GM10266 (cell line): ENCODE data around the gene CDK4.

Experiments used
- DNase-seq: peaks from one replicate; pipeline ENCODE4 v3.0.0; 2012; ENCODE audit errors: extremely low spot score
- TF ChIP-seq, protein P1 (sequence below): IDR thresholded peaks from 2 replicates; pipeline ENCODE4 v1.5.1; 2012; ENCODE audit warnings: mild to moderate bottlenecking, low read depth; ENCODE audit not compliant: control insufficient read depth, insufficient read depth; ENCODE audit errors: missing control alignments

Gene CDK4

DNA sequence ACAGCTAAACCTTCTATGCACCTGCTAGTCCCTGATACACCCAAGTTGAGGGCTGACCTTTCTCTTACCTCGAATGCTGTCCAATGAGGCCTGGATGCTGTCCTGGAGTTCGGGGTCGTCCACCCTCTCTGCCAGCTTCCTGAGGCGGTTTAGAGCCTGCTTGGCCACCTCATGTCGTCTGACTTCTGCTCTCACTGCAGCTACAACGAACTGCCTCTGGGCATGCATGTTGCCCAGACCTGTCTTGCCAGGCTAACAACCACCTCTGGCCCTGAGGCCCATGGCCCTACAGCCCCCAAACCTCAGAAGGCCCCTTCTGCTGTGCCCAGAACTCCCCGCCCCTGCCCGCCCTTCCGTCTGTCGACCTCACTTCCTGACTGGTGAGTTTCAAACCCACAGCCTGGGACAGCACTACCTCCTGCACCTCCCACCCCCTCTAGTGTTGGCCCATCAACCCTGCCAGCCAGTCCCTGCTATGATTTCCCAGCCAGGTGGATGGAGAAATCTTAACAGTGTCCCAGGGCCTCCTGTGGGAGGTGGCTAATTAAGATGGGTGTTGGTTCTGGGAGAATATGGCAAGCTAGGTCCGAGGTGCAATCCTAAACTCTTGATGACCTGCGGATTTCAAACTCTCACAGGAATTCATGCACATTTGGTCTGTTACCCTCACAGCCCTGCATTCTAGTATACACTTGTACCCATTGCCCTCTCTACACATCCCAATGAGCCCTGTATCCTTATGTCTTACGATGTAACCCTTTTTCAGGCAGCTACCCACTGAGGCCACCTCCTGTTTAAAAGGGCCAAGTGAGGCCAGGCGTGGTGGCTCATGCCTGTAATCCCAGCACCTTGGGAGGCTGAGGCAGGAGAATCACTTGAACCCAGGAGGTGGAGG is 10.0 kb downstream of the CDK4 start:
- peak; percentile 84 for DNase-seq
- TF ChIP-seq, protein P1, sequence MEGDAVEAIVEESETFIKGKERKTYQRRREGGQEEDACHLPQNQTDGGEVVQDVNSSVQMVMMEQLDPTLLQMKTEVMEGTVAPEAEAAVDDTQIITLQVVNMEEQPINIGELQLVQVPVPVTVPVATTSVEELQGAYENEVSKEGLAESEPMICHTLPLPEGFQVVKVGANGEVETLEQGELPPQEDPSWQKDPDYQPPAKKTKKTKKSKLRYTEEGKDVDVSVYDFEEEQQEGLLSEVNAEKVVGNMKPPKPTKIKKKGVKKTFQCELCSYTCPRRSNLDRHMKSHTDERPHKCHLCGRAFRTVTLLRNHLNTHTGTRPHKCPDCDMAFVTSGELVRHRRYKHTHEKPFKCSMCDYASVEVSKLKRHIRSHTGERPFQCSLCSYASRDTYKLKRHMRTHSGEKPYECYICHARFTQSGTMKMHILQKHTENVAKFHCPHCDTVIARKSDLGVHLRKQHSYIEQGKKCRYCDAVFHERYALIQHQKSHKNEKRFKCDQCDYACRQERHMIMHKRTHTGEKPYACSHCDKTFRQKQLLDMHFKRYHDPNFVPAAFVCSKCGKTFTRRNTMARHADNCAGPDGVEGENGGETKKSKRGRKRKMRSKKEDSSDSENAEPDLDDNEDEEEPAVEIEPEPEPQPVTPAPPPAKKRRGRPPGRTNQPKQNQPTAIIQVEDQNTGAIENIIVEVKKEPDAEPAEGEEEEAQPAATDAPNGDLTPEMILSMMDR: peak; percentile 73

DNA sequence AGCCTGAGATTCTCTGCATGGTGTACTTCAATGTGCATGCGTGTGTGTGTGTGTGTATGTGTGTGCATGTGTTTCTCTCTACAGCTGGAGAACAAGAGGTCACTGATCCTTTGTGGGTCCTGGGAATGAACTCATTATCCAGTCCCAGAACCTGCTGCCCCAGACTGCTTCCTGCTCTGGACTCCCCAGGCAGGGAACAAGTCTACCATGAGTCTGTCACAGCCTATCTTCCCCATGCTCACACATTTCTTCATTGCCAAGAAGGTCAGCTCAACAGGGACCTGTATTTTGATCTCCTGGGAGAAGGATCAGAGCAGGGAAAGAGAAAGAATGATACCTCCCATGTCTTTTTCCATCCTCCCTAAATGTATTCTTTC is 10.7 kb downstream of the CDK4 start:
- DNase-seq: no peak
- TF ChIP-seq, protein P1: no peak

DNA sequence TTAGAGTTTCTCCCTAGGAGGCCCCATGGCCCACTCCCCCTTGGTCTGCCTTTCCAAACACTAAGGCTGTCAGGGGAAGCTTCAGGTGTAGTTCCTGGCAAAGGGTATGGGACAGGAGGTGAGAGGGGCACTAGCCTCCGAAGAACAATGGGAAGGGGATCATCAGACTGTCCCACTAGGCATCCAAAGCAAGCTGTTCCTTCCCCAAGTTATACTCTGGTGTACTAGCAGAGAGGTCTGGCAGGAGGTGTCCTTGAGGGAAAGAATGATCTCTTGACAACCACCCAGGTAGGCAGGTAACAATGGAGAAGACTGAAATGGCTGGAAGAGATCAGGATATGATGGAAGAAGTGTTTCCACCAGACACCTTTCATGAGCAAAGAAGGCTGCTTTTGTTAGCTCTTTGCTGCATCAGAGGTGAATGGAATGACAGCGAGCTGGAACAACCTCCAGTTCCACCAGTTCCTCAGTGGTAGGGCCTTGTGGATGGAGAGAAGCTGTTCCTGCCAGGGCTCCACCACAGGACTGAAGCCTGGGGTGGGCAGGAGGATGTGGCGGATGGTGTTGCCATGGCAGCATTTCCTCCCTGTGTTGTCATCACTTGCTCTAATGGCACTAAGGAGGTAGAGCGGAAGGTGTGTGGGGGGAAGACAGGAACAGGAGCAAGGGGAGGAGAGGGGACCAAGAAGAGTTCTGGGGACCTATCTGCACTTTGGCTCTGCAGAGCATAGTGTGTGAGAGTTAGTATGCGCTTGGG is 11.3 kb downstream of the CDK4 start:
- DNase-seq: peak; percentile 85

DNA sequence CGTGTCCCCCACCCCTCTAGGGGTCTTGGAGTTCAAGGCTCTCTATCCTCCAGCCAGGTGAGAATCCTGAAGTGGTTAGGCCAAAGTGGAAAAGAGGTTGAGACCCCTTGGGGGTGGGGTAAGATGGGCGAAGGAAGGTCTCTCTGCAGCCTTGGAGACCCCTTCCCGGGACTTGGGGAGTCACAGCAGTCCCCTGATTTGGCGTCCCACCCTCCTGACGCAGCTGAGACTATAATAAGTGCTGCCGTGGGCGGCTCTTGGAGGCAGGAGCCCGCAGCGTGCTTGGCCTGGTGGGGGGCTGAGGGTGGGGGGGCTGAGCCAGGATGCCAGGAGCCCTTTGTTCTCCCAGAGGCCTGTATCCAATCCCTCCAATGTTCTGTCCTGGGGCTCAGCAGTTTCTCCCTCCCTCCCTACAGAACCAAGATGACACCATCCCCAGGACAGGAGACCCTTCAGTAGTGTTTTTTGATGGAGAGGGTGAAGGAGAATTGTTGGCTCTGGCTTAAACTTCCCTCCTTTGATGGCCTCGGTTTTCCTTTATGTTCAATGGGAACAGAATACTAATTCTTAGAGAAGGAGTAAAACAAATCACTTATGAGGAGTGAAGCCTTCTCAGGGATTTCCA is 12.1 kb downstream of the CDK4 start:
- TF ChIP-seq, protein P1: no peak
- DNase-seq: no peak

More for the DNA sequence above, 11.3 kb downstream of the CDK4 start:
- TF ChIP-seq, protein P1: no peak

DNA sequence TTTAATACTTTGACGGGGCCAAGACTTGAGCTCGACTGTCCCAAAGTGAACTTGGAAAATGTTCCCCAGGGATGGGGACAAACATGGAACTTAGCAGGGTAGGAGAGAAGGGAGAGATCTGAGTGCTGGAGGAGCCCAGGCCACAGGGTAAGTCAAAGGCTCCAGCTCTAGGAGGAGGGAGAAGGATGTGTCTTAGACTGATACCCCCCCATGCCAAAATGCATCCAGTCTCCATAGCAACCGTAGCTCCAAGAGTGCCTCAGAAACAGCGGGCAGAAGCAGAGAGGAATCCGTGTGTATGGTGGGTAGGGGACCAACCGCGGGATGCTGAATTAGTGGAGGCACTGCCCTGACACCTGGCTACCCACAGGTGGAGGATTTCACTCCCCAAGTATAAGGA is 12.7 kb downstream of the CDK4 start:
- DNase-seq: no peak
- TF ChIP-seq, protein P1: no peak

DNA sequence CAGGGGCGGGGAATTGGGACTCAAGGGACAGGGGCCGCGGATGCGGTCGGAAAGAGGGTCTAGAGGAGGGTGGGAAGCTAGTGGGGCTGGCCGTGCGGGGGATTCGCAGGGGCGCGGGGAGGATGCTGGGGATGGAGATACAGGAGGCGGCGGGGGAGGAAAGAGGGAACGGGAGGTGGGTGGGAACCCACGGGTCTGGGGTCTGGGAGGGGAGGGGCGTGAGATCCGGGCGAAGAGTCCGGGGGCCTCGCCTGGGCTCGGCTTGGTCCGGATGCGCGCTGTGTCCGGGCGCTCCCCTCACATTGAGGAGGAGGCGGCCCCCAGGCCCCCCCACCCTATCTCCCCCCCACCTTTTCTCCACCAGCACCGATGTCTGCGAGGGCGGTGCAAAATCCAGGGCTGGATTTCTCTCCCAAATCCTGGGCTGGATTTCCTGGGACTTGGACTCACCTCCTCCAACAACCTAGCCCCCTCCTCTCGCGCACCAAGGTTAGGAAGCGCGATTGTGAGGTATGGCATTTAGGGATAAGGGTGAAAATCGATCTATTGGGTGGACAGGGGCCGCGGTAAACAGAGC is 13.4 kb downstream of the CDK4 start, which contains the start of gene AGAP2:
Gene AGAP2 (minus strand): TSS at position 82 of the 577 bp plus-strand sequence. CDS start 496 bp downstream, outside the sequence.
- DNase-seq: no peak
- TF ChIP-seq, protein P1: no peak
